Stimulated activated CD8-positive, alpha-beta memory T cell treated with anti-CD3 and anti-CD28 coated beads, Interleukin-15, amount 100 ng/mL, for 48 hours (primary cell): ENCODE measurements around the gene TRPM8.

Source experiments
- DNase-seq, 2 donors: peaks; one replicate each; pipeline ENCODE4 v3.0.0-alpha.2; 2020; ENCODE audit warnings: low read depth in 2 of 2

TRPM8 gene

DNA sequence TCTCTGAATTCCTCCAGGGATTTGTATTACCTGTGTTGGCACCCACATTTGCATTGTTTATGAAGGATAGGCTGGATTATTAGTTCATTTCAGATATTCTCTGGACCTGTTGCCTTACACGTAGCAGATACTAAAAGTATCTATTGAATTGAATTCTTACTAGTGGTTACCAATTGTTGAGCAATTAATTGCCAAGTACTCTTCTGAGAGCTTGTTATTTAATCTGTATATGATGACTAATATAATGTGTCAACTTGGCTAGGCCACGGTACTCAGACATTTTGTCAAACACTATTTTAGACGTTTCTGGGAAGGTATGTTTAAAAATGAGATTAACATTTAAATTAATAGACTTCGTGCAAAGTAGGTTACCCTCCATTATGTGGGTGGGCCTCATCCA, 130.9 kb downstream of the TRPM8 start:
- DNase-seq = no peak

DNA sequence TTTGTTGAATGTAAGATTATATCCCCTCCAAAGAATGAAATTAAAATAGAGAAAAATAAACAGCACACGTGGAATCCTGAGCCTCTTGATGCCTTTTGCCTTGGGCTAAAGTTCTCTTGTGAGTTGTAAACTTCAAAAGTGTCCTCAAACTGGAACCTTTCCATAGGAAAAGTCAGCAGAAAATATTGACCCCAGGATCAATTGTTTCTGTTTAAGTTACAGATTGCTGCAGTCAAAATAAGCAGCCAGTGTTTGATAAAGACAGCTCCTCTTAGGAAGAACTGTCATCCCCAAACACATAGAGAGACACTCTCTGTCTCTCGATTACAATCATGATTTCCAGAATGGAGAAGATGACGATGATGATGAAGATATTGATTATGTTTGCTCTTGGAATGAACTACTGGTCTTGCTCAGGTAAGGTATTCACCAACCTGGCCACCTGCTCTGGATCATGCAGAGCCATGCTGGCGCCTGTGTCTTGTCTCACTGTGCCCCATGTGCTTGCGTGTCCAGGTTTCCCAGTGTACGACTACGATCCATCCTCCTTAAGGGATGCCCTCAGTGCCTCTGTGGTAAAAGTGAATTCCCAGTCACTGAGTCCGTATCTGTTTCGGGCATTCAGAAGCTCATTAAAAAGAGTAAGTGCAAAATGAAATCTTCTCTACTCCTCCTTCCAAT, 133.4 kb downstream of the TRPM8 start, which contains the start of gene SPP2:
TSS of gene SPP2 (plus strand) at position 248 of the 681 bp plus-strand sequence. CDS start at position 333, 85 bp downstream.
- no peak for DNase-seq

DNA sequence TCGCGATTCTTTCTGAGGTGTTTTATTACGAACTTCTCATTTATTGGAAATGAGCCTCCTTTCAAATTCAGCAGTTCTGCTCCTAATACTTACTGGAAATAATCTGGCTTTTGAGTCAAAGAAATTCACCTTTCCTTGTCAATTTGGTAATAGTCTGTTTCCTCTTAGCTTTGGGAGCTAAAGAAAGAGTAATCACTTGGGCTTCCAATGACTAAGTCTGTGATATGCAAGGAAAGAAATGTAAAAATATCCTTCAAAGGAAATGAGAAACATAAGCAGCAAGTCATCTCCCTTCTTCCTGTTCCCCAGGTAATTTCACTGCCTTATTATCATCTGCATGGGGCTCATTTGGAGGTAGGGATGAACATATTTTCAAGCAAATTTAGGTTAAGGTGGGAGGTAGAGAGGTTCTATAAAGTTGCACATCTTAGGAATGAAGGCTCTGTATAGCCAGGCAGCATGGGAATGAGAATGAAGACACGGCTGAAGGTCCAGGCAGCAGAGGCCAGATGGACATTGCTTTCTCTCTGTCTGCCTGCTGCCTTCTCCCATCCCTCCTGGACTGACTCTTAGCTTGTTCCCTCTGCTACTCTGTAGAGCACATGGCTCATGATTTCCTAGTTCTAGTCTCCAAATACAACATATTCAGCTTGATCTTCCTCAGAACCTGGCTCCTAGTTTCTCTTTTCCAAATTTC, 134.3 kb downstream of the TRPM8 start:
- no peak for DNase-seq

DNA sequence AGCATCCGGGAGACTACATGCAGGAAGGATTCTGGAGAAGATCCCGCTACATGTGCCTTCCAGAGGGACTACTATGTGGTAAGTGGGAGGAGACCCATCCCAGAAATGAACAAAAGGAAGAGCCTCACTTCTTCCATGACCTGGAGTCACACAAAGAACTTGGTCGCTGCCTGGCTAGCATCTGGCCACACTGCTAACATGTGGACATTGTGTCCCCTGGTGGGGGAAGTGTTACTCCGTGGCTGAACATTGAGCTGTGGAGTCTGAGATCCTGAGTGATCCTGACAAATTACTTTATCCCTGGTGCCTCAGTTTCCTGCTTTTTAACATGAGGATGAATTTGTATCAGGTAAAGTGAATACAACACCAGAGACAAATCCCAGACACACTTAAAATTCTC, 141.7 kb downstream of the TRPM8 start:
- DNase-seq = no peak

DNA sequence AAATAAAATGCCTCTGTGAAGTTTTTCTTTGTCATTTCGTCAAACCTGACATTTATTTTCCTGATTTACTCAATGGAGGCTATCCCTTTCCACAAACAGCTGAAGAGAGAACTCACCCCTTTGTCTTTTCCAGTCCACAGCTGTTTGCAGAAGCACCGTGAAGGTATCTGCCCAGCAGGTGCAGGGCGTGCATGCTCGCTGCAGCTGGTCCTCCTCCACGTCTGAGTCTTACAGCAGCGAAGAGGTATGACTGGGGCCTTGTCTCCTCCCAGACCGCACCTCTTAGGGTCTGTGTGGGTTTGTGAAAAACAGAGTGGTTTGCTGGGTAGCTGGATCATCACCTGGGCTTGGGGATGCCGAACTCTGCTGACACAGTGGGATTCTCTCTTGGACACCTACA, 143.1 kb downstream of the TRPM8 start:
- no peak for DNase-seq

DNA sequence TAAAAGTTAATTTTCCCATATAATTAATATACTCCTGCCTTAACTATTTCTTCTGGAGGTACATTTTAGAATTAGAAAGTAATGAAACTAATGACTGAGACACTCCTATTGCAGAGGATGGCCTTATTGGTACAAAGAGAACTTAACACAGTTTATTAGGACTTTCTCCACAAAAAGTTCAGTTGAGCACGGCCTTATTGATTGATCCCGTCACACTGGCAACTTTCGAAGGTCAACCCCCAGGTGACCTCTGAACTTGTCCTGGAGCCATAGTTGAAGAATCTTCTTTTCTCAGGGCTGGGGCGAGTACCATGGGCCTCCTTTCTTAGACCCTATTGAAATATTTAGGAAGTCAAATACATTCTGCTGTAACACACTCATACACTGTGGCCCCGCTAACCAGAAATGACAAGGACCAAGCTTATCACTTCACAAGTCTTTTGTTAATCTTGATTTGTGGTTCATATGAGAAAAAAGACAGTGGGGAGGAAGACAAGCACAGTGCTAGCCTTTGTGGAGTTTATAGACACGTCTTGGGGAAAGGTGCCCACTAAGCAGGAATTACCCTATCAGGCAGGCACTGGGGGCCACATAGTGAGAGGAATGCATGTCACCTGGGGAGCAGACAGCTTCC, 144.6 kb downstream of the TRPM8 start:
- DNase-seq = no peak

DNA sequence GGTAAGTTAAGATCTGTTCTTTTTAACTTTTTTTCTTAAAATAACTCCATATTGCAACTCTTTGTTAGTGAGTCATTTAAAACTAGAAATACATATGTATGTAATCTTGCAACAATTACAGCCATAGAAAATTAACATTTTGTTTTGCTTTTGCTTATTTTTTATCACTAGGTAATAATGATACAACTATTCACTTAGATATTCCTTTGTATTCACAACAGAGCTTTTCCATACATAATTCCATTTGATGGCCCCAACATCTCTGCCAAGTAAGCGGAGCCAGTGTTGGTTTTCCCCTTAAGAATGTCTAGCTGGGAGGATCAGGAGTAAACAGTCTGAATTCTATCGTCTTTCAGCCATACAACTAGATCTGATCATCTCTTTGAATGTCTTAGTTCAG, 149.4 kb downstream of the TRPM8 start:
- DNase-seq = no peak
